Liver (tissue), 9 donors: ENCODE measurements around the gene NINJ2. TPM values are rescaled to one million over a fixed set of nuclear protein-coding genes. Genes with fewer than 3 reads are reported as not detected.

ENCODE experiments used
- DNase-seq: peaks from one replicate; pipeline ENCODE4 v3.0.0-alpha.2; 2017; ENCODE audit warnings: low spot score
- H3K27ac ChIP-seq, 2 donors: one replicate each; pipeline ENCODE4 v1.7.0; 2013; ENCODE audit warnings: inconsistent platforms in 2 of 2, low read length in 2 of 2, control low read depth in 1 of 2, low read depth in 1 of 2, mild to moderate bottlenecking in 1 of 2
- H3K27me3 ChIP-seq, 4 donors: one replicate each; pipeline versions ENCODE4 v1.6.1 to v1.7.0; 2013; ENCODE audit warnings: low read length in 3 of 4, inconsistent platforms in 1 of 4, mild to moderate bottlenecking in 1 of 4, moderate library complexity in 1 of 4; ENCODE audit not compliant: control insufficient read depth in 4 of 4, insufficient read depth in 4 of 4
- H3K36me3 ChIP-seq, 4 donors: one replicate each; pipeline versions ENCODE4 v1.6.1 to v1.7.0; 2013; ENCODE audit warnings: low read length in 3 of 4, mild to moderate bottlenecking in 3 of 4, low read depth in 1 of 4, moderate library complexity in 1 of 4; ENCODE audit not compliant: control insufficient read depth in 4 of 4, insufficient read depth in 3 of 4
- H3K4me1 ChIP-seq, 4 donors: one replicate each; pipeline versions ENCODE4 v1.6.1 to v1.7.0; 2013; ENCODE audit warnings: low read length in 3 of 4, mild to moderate bottlenecking in 3 of 4, moderate library complexity in 1 of 4; ENCODE audit not compliant: control insufficient read depth in 4 of 4, insufficient read depth in 4 of 4
- H3K4me3 ChIP-seq, 3 donors: one replicate each; pipeline versions ENCODE4 v1.6.1 to v1.7.0; 2013; ENCODE audit warnings: low read length in 3 of 3, control low read depth in 1 of 3, low read depth in 1 of 3, mild to moderate bottlenecking in 1 of 3
- H3K9ac ChIP-seq, 2 donors: one replicate each; pipeline ENCODE4 v1.7.0; 2013; ENCODE audit warnings: low read length in 2 of 2, mild to moderate bottlenecking in 2 of 2, moderate library complexity in 2 of 2, control low read depth in 1 of 2, low read depth in 1 of 2
- H3K9me3 ChIP-seq, 4 donors: one replicate each; pipeline versions ENCODE4 v1.6.1 to v1.7.0; 2013; ENCODE audit warnings: low read length in 3 of 4; ENCODE audit not compliant: control insufficient read depth in 4 of 4
- EGR1 ChIP-seq, 2 donors: IDR thresholded peaks; 2 replicates each; pipeline ENCODE4 v1.6.1; 2016 to 2018; ENCODE audit warnings: antibody characterized with exemption in 2 of 2, low read depth in 2 of 2
- FOXA1 ChIP-seq: IDR thresholded peaks from 2 replicates; pipeline ENCODE4 v1.6.1; 2016; ENCODE audit warnings: antibody characterized with exemption
- FOXA2 ChIP-seq: IDR thresholded peaks from 2 replicates; pipeline ENCODE4 v1.6.1; 2016; ENCODE audit warnings: antibody characterized with exemption
- GABPA ChIP-seq, 2 donors: IDR thresholded peaks in 1 of 2; conservative IDR thresholded peaks in 1 of 2; 2 replicates each; pipeline ENCODE4 v1.6.1; 2016; ENCODE audit warnings: antibody characterized with exemption in 2 of 2, mild to moderate bottlenecking in 1 of 2, moderate library complexity in 1 of 2
- HNF4A ChIP-seq, 2 donors: conservative IDR thresholded peaks; 2 replicates each; pipeline ENCODE4 v1.6.1; 2016; ENCODE audit warnings: antibody characterized with exemption in 2 of 2, mild to moderate bottlenecking in 2 of 2
- HNF4G ChIP-seq: IDR thresholded peaks from 2 replicates; pipeline ENCODE4 v1.6.1; 2016; ENCODE audit warnings: antibody characterized with exemption
- JUND ChIP-seq, 2 donors: IDR thresholded peaks; 2 replicates each; pipeline ENCODE4 v1.6.1; 2016; ENCODE audit warnings: antibody characterized with exemption in 2 of 2
- NR2F2 ChIP-seq: IDR thresholded peaks from 2 replicates; pipeline ENCODE4 v1.6.1; 2016; ENCODE audit warnings: antibody characterized with exemption
- RAD21 ChIP-seq, 2 donors: IDR thresholded peaks; 2 replicates each; pipeline ENCODE4 v1.6.1; 2016; ENCODE audit warnings: antibody characterized with exemption in 2 of 2, mild to moderate bottlenecking in 2 of 2
- RXRA ChIP-seq, 2 donors: IDR thresholded peaks; 2 replicates each; pipeline ENCODE4 v1.6.1; 2017 to 2018; ENCODE audit warnings: antibody characterized with exemption in 2 of 2, mild to moderate bottlenecking in 1 of 2
- SP1 ChIP-seq: IDR thresholded peaks from 2 replicates; pipeline ENCODE4 v1.6.1; 2018; ENCODE audit warnings: antibody characterized with exemption, mild to moderate bottlenecking
- TAF1 ChIP-seq: conservative IDR thresholded peaks from 2 replicates; pipeline ENCODE4 v1.6.1; 2016; ENCODE audit warnings: antibody characterized with exemption, mild to moderate bottlenecking
- YY1 ChIP-seq: IDR thresholded peaks from 2 replicates; pipeline ENCODE4 v1.6.1; 2016; ENCODE audit warnings: antibody characterized with exemption, mild to moderate bottlenecking
- WGBS: extraction: QIAGEN DNeasy Blood & Tissue Kit; methylation state at CpG from one replicate; pipeline ENCODE4 v1.1.7; 2013; 5-methylcytosine and 5-hydroxymethylcytosine counted together
- polyA plus RNA-seq, 2 donors: library from polyadenylated mRNA; stranded (reverse) in 1 of 2; unstranded in 1 of 2; fragments of 200-250 nt in 1 of 2; fragments of >200 nt in 1 of 2; fragmentation: Nextera tagmentation in 1 of 2; extraction: Ambion mirVana in 1 of 2; gene quantifications; one replicate each; pipeline versions ENCODE4 v1.2.1 to v1.2.3, GENCODE V29; 2013 to 2015
- total RNA-seq, 2 donors: library from RNA; depleted of rRNA; stranded (reverse); fragments of >200 nt; gene quantifications; one replicate each; pipeline ENCODE4 v1.2.3, GENCODE V29; 2014
- TF ChIP-seq, protein P1 (sequence below): IDR thresholded peaks from 2 replicates; pipeline ENCODE4 v1.6.1; 2016; ENCODE audit warnings: antibody characterized with exemption
- TF ChIP-seq, protein P2 (sequence below): IDR thresholded peaks from 2 replicates; pipeline ENCODE4 v1.6.1; 2016; ENCODE audit warnings: antibody characterized with exemption, mild to moderate bottlenecking
- TF ChIP-seq, protein P3 (sequence below): IDR thresholded peaks from 2 replicates; pipeline ENCODE4 v1.6.1; 2016; ENCODE audit warnings: antibody characterized with exemption
- TF ChIP-seq, protein P4 (sequence below): fragments of 150-350 bp; IDR thresholded peaks from 2 replicates; pipeline ENCODE4 v1.5.1; 2017; ENCODE audit warnings: improper control_type of control experiment, low read depth, low read length; ENCODE audit not compliant: missing input control
- TF ChIP-seq, protein P5 (sequence below): IDR thresholded peaks from 2 replicates; pipeline ENCODE4 v1.6.1; 2016; ENCODE audit warnings: antibody characterized with exemption
- donor health status: healthy.
- donor health status: healthy.
- donor health status: healthy.
- donor health status: healthy.
- donor health status: healthy.

Gene NINJ2
- total and polyA plus RNA-seq, 4 donors, result 6.7 to 16.5 (median 15.4) TPM

DNA sequence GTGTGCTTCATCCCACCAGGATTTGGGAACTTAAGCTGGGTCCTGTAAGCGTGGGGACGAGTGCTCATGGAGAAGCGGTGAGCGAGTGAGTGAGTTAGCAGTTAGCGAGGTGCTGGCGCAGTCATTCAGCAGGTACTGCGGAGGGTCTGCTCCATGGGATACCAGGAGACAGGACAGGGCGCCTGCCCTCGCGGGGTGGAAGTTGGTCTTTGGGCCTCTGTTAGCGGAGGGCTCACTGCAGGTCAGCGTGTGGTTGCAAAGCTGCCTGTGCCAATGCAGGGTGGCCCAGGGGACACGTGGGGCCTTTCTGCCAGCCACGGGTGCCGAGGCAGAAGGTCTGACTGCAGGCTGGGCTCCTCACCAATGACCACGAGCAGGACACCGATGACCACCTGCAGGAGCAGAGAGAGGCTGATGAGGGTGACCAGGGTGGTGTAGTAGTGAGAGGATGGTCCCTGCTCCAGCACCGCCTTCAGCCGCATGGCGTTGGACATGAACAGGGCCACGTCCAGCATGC is 97.6 kb downstream of the NINJ2 start:
- Histone ChIP-seq H3K9me3 (no peaks in the 10 kb centered on the region), H3K27ac (no peak overlapping the region), H3K4me3 (no peak overlapping the region), H3K9ac (no peak overlapping the region), H3K4me1 (peaks cover 0 to 9% (median 7%) of the 10 kb centered on the region in 4 donors), H3K27me3 (no peaks in the 10 kb centered on the region), H3K36me3 (no peaks in the 10 kb centered on the region)
- TF ChIP-seq, protein P1, sequence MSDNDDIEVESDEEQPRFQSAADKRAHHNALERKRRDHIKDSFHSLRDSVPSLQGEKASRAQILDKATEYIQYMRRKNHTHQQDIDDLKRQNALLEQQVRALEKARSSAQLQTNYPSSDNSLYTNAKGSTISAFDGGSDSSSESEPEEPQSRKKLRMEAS, result no peak
- TF ChIP-seq, protein P2, sequence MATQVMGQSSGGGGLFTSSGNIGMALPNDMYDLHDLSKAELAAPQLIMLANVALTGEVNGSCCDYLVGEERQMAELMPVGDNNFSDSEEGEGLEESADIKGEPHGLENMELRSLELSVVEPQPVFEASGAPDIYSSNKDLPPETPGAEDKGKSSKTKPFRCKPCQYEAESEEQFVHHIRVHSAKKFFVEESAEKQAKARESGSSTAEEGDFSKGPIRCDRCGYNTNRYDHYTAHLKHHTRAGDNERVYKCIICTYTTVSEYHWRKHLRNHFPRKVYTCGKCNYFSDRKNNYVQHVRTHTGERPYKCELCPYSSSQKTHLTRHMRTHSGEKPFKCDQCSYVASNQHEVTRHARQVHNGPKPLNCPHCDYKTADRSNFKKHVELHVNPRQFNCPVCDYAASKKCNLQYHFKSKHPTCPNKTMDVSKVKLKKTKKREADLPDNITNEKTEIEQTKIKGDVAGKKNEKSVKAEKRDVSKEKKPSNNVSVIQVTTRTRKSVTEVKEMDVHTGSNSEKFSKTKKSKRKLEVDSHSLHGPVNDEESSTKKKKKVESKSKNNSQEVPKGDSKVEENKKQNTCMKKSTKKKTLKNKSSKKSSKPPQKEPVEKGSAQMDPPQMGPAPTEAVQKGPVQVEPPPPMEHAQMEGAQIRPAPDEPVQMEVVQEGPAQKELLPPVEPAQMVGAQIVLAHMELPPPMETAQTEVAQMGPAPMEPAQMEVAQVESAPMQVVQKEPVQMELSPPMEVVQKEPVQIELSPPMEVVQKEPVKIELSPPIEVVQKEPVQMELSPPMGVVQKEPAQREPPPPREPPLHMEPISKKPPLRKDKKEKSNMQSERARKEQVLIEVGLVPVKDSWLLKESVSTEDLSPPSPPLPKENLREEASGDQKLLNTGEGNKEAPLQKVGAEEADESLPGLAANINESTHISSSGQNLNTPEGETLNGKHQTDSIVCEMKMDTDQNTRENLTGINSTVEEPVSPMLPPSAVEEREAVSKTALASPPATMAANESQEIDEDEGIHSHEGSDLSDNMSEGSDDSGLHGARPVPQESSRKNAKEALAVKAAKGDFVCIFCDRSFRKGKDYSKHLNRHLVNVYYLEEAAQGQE, result no peak
- TF ChIP-seq EGR1 (IDR thresholded peaks at IDR 0.05; ENCODE audit: low read depth in 2 of 2), result no peak
- no peak for TF ChIP-seq RXRA (IDR thresholded peaks at IDR 0.05)
- TF ChIP-seq JUND (IDR thresholded peaks at IDR 0.05), result no peak
- no peak for TF ChIP-seq FOXA1
- no peak for TF ChIP-seq TAF1
- no peak for TF ChIP-seq SP1
- TF ChIP-seq FOXA2, result no peak
- TF ChIP-seq HNF4G, result no peak
- TF ChIP-seq, protein P3, sequence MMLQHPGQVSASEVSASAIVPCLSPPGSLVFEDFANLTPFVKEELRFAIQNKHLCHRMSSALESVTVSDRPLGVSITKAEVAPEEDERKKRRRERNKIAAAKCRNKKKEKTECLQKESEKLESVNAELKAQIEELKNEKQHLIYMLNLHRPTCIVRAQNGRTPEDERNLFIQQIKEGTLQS, result no peak
- no peak for TF ChIP-seq NR2F2
- TF ChIP-seq RAD21 (IDR thresholded peaks at IDR 0.05), result no peak
- TF ChIP-seq YY1, result no peak
- no peak for TF ChIP-seq GABPA (IDR thresholded peaks at IDR 0.05 in 1 of 2, conservative IDR thresholded peaks at IDR 0.05 in 1 of 2)
- no peak for TF ChIP-seq HNF4A (conservative IDR thresholded peaks at IDR 0.05)
- TF ChIP-seq, protein P4, sequence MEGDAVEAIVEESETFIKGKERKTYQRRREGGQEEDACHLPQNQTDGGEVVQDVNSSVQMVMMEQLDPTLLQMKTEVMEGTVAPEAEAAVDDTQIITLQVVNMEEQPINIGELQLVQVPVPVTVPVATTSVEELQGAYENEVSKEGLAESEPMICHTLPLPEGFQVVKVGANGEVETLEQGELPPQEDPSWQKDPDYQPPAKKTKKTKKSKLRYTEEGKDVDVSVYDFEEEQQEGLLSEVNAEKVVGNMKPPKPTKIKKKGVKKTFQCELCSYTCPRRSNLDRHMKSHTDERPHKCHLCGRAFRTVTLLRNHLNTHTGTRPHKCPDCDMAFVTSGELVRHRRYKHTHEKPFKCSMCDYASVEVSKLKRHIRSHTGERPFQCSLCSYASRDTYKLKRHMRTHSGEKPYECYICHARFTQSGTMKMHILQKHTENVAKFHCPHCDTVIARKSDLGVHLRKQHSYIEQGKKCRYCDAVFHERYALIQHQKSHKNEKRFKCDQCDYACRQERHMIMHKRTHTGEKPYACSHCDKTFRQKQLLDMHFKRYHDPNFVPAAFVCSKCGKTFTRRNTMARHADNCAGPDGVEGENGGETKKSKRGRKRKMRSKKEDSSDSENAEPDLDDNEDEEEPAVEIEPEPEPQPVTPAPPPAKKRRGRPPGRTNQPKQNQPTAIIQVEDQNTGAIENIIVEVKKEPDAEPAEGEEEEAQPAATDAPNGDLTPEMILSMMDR, result no peak
- TF ChIP-seq, protein P5, sequence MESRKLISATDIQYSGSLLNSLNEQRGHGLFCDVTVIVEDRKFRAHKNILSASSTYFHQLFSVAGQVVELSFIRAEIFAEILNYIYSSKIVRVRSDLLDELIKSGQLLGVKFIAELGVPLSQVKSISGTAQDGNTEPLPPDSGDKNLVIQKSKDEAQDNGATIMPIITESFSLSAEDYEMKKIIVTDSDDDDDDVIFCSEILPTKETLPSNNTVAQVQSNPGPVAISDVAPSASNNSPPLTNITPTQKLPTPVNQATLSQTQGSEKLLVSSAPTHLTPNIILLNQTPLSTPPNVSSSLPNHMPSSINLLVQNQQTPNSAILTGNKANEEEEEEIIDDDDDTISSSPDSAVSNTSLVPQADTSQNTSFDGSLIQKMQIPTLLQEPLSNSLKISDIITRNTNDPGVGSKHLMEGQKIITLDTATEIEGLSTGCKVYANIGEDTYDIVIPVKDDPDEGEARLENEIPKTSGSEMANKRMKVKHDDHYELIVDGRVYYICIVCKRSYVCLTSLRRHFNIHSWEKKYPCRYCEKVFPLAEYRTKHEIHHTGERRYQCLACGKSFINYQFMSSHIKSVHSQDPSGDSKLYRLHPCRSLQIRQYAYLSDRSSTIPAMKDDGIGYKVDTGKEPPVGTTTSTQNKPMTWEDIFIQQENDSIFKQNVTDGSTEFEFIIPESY, result no peak
- 96% methylated on average over 21 of the region's 21 CpGs for WGBS
- DNase-seq, result no peak
